ENCODE data around the gene TTC13. TPM values are rescaled to one million over a fixed set of nuclear protein-coding genes. Genes with fewer than 3 reads are reported as not detected.
A peak's percentile ranks its signal among the peaks of the same experiment; 100 is the strongest.
"Not testable (repeated sequence)": the region's sequence is repeated elsewhere in the genome, so short reads cannot be mapped to it uniquely, and the experiment has no call there.

The TTC13 gene
- total RNA-seq, 1 donor from 2014 or later: 19.5 TPM

DNA sequence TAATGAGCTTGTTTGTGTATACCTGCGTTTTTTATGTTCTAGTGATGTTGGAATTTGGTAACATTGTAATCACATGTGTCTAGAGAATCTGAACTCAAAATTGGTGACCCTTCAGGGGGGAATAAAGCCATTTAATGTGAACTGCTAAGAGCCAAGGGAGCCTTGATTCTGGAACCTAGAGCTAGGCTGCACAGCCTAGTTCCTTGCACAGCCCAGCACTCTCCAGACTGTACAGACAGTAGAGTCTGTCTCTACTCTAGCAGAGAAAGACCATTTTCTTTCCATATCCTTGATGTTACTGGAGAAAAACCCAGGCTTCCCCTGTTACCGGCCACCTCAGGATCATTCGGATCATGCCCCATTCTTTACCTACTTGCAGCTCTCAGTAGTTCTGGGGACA lies 8.8 kb upstream of the TTC13 start:
- Mint-ChIP-seq H3K36me3 (ENCODE audit: unreplicated experiment) (peaks cover 14% of the 10 kb centered on the region), H3K4me3 (ENCODE audit: unreplicated experiment) (no peak overlapping the region), H3K4me1 (ENCODE audit: unreplicated experiment) (peaks cover 3% of the 10 kb centered on the region), H3K27me3 (ENCODE audit: unreplicated experiment) (no peaks in the 10 kb centered on the region), H3K27ac (ENCODE audit: unreplicated experiment) (no peak overlapping the region), H3K9me3 (ENCODE audit: unreplicated experiment) (no peaks in the 10 kb centered on the region)
- no peak for DNase-seq (ENCODE audit: extremely low spot score, unreplicated experiment)
- no peak for TF ChIP-seq CTCF (IDR thresholded peaks at IDR 0.05)

- no peak for TF ChIP-seq CTCF (IDR thresholded peaks at IDR 0.05)
- Mint-ChIP-seq H3K27ac (ENCODE audit: unreplicated experiment) (peak overlapping the region; percentile 11), H3K9me3 (ENCODE audit: unreplicated experiment) (no peaks in the 10 kb centered on the region), H3K4me3 (ENCODE audit: unreplicated experiment) (no peak overlapping the region), H3K4me1 (ENCODE audit: unreplicated experiment) (peaks cover 3% of the 10 kb centered on the region), H3K27me3 (ENCODE audit: unreplicated experiment) (no peaks in the 10 kb centered on the region), H3K36me3 (ENCODE audit: unreplicated experiment) (peaks cover 10% of the 10 kb centered on the region)
- no peak for DNase-seq (ENCODE audit: extremely low spot score, unreplicated experiment)
Measured at GRCh38 chr1:230986976-230987375, 8.3 kb upstream of the TTC13 start.

DNA sequence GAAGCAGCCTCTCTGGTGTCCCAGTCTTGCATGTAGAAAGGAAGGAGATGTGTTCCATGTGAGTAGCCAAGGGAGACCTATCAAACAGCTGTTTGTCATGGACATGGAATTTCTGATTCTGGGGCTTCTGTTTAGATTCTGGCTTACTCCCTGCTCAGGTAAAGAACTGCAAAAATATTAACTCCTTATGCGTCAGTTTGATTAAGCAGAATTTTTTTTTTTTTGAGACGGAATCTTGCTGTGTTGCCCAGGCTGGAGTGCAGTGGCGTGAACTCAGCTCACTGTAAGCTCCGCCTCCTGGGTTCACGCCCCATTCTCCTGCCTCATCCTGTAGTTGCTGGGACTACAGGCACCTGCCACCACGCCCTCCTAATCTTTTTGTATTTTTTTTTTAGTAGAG lies 7.0 kb upstream of the TTC13 start:
- H3K27ac Mint-ChIP-seq (ENCODE audit: unreplicated experiment): no peak overlapping the region
- no peaks in the 10 kb centered on the region for H3K4me1 Mint-ChIP-seq (ENCODE audit: unreplicated experiment)
- peaks cover 2% of the 10 kb centered on the region for H3K36me3 Mint-ChIP-seq (ENCODE audit: unreplicated experiment)
- no peaks in the 10 kb centered on the region for H3K9me3 Mint-ChIP-seq (ENCODE audit: unreplicated experiment)
- DNase-seq (ENCODE audit: extremely low spot score, unreplicated experiment): no peak
- no peak for TF ChIP-seq CTCF (IDR thresholded peaks at IDR 0.05)
- no peaks in the 10 kb centered on the region for H3K27me3 Mint-ChIP-seq (ENCODE audit: unreplicated experiment)
- no peak overlapping the region for H3K4me3 Mint-ChIP-seq (ENCODE audit: unreplicated experiment)

GRCh38 chr1:230984622-230985515 lies 6.2 kb upstream of the TTC13 start:
- H3K27ac Mint-ChIP-seq (ENCODE audit: unreplicated experiment): peak overlapping the region; percentile 38
- not testable (repeated sequence) for H3K27me3 Mint-ChIP-seq (ENCODE audit: unreplicated experiment); H3K4me3 Mint-ChIP-seq (ENCODE audit: unreplicated experiment); DNase-seq (ENCODE audit: extremely low spot score, unreplicated experiment); H3K36me3 Mint-ChIP-seq (ENCODE audit: unreplicated experiment); H3K9me3 Mint-ChIP-seq (ENCODE audit: unreplicated experiment); H3K4me1 Mint-ChIP-seq (ENCODE audit: unreplicated experiment)

DNA sequence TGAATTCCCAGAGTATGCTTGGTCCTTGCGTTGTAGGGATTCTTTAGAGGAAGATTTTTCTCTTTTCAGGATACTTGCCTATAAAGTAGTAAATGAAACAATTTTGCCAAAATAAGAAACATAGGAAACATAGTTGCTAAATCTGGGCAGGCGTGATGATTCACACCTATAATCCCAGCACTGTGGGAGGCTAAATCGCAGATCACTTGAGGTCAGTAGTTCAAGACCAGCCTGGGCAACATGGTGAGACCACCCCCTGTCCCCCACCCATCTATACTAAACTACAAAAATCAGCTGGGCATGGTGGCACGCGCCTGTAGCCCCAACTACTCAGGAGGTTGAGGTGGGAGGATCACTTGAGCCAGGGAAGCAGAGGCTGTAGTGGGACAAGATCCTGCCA lies 5.2 kb upstream of the TTC13 start:
- no peak for DNase-seq (ENCODE audit: extremely low spot score, unreplicated experiment)
- no peak overlapping the region for H3K27ac Mint-ChIP-seq (ENCODE audit: unreplicated experiment)
- H3K4me3 Mint-ChIP-seq (ENCODE audit: unreplicated experiment): no peak overlapping the region
- peaks cover 2% of the 10 kb centered on the region for H3K36me3 Mint-ChIP-seq (ENCODE audit: unreplicated experiment)
- peaks cover 15% of the 10 kb centered on the region for H3K4me1 Mint-ChIP-seq (ENCODE audit: unreplicated experiment)
- H3K9me3 Mint-ChIP-seq (ENCODE audit: unreplicated experiment): no peaks in the 10 kb centered on the region
- no peaks in the 10 kb centered on the region for H3K27me3 Mint-ChIP-seq (ENCODE audit: unreplicated experiment)
- no peak for TF ChIP-seq CTCF (IDR thresholded peaks at IDR 0.05)

Data from osteocyte (in vitro differentiated cells).